BLaER1 (cell line): ENCODE measurements around the gene KIRREL3.

ENCODE experiments used
- H3K27ac ChIP-seq: shearing (Covaris generic); formaldehyde crosslinking; 2 replicates; pipeline ENCODE4 v1.8.1; 2022
- H3K27me3 ChIP-seq: shearing (Covaris generic); formaldehyde crosslinking; 2 replicates; pipeline ENCODE4 v1.8.1; 2022
- H3K36me3 ChIP-seq: shearing (Covaris generic); formaldehyde crosslinking; 2 replicates; pipeline ENCODE4 v1.8.1; 2022
- H3K4me1 ChIP-seq: shearing (Covaris generic); formaldehyde crosslinking; 2 replicates; pipeline ENCODE4 v1.8.1; 2022
- H3K4me2 ChIP-seq: shearing (Covaris generic); formaldehyde crosslinking; 2 replicates; pipeline ENCODE4 v1.8.1; 2022
- H3K4me3 ChIP-seq: shearing (Covaris generic); formaldehyde crosslinking; 2 replicates; pipeline ENCODE4 v1.8.1; 2022
- H3K9ac ChIP-seq: shearing (Covaris generic); formaldehyde crosslinking; 2 replicates; pipeline ENCODE4 v1.8.1; 2022
- H3K9me3 ChIP-seq: shearing (Covaris generic); formaldehyde crosslinking; 2 replicates; pipeline ENCODE4 v1.8.1; 2022
- H4K20me1 ChIP-seq: shearing (Covaris generic); formaldehyde crosslinking; 2 replicates; pipeline ENCODE4 v1.8.1; 2022
- Cebpa-rat ChIP-seq: shearing (Covaris generic); IDR thresholded peaks from 2 replicates; pipeline ENCODE4 v1.8.1; 2022

Gene KIRREL3

GRCh38 chr11:126864934-126865333, 135.6 kb downstream of the KIRREL3 start:
- Histone ChIP-seq H3K27ac (no peak overlapping the region), H3K9me3 (no peaks in the 10 kb centered on the region), H3K4me1 (no peaks in the 10 kb centered on the region), H4K20me1 (no peaks in the 10 kb centered on the region), H3K9ac (no peak overlapping the region), H3K36me3 (no peaks in the 10 kb centered on the region), H3K27me3 (no peaks in the 10 kb centered on the region), H3K4me3 (no peak overlapping the region), H3K4me2 (no peak overlapping the region)
- no peak for TF ChIP-seq Cebpa-rat

GRCh38 chr11:126863294-126863997, 137.1 kb downstream of the KIRREL3 start:
- H3K4me3 ChIP-seq: no peak overlapping the region
- H3K27me3 ChIP-seq: no peaks in the 10 kb centered on the region
- no peak overlapping the region for H3K9ac ChIP-seq
- no peaks in the 10 kb centered on the region for H3K9me3 ChIP-seq
- no peak overlapping the region for H3K4me2 ChIP-seq
- no peak for TF ChIP-seq Cebpa-rat
- H3K4me1 ChIP-seq: no peaks in the 10 kb centered on the region
- H3K27ac ChIP-seq: no peak overlapping the region
- H4K20me1 ChIP-seq: no peaks in the 10 kb centered on the region
- H3K36me3 ChIP-seq: no peaks in the 10 kb centered on the region

GRCh38 chr11:126862664-126863243, 137.8 kb downstream of the KIRREL3 start:
- no peaks in the 10 kb centered on the region for H3K27me3 ChIP-seq
- no peak for TF ChIP-seq Cebpa-rat
- no peaks in the 10 kb centered on the region for H3K4me1 ChIP-seq
- no peak overlapping the region for H3K27ac ChIP-seq
- no peaks in the 10 kb centered on the region for H4K20me1 ChIP-seq
- H3K4me3 ChIP-seq: no peak overlapping the region
- no peaks in the 10 kb centered on the region for H3K9me3 ChIP-seq
- no peak overlapping the region for H3K4me2 ChIP-seq
- no peaks in the 10 kb centered on the region for H3K36me3 ChIP-seq
- H3K9ac ChIP-seq: no peak overlapping the region

- Histone ChIP-seq H3K27ac (no peak overlapping the region), H3K9ac (no peak overlapping the region), H3K4me3 (no peak overlapping the region)
These were observed 138.6 kb downstream of the KIRREL3 start for GRCh38 chr11:126861796-126862459.

GRCh38 chr11:126857860-126858808, 142.4 kb downstream of the KIRREL3 start:
- no peak overlapping the region for H3K4me3 ChIP-seq
- H3K4me1 ChIP-seq: no peaks in the 10 kb centered on the region
- no peaks in the 10 kb centered on the region for H3K27me3 ChIP-seq
- H3K9ac ChIP-seq: no peak overlapping the region
- no peaks in the 10 kb centered on the region for H3K36me3 ChIP-seq
- H3K4me2 ChIP-seq: no peak overlapping the region
- no peak for TF ChIP-seq Cebpa-rat
- H3K9me3 ChIP-seq: no peaks in the 10 kb centered on the region
- no peaks in the 10 kb centered on the region for H4K20me1 ChIP-seq
- no peak overlapping the region for H3K27ac ChIP-seq

More at GRCh38 chr11:126861796-126862459, 138.6 kb downstream of the KIRREL3 start:
- no peak overlapping the region for H3K4me2 ChIP-seq
- no peak for TF ChIP-seq Cebpa-rat
- H3K4me1 ChIP-seq: no peaks in the 10 kb centered on the region
- H3K27me3 ChIP-seq: no peaks in the 10 kb centered on the region
- H3K9me3 ChIP-seq: no peaks in the 10 kb centered on the region
- H4K20me1 ChIP-seq: no peaks in the 10 kb centered on the region
- no peaks in the 10 kb centered on the region for H3K36me3 ChIP-seq

GRCh38 chr11:126855536-126855935, 145.0 kb downstream of the KIRREL3 start:
- H3K9ac ChIP-seq: no peak overlapping the region
- TF ChIP-seq Cebpa-rat: no peak
- no peaks in the 10 kb centered on the region for H3K4me1 ChIP-seq
- H3K27me3 ChIP-seq: no peaks in the 10 kb centered on the region
- H3K36me3 ChIP-seq: no peaks in the 10 kb centered on the region
- H3K27ac ChIP-seq: no peak overlapping the region
- no peaks in the 10 kb centered on the region for H4K20me1 ChIP-seq
- no peak overlapping the region for H3K4me2 ChIP-seq
- no peak overlapping the region for H3K4me3 ChIP-seq
- H3K9me3 ChIP-seq: no peaks in the 10 kb centered on the region

GRCh38 chr11:126853732-126854131, 146.8 kb downstream of the KIRREL3 start:
- Histone ChIP-seq H3K4me2 (no peak overlapping the region), H3K4me1 (no peaks in the 10 kb centered on the region), H3K4me3 (no peak overlapping the region), H4K20me1 (no peaks in the 10 kb centered on the region), H3K27ac (no peak overlapping the region), H3K27me3 (no peaks in the 10 kb centered on the region), H3K36me3 (no peaks in the 10 kb centered on the region), H3K9me3 (no peaks in the 10 kb centered on the region), H3K9ac (no peak overlapping the region)
- TF ChIP-seq Cebpa-rat: no peak

- TF ChIP-seq Cebpa-rat: no peak
- Histone ChIP-seq H3K36me3 (no peaks in the 10 kb centered on the region), H3K27ac (no peak overlapping the region)
These were observed 155.8 kb downstream of the KIRREL3 start for GRCh38 chr11:126844789-126845188.

GRCh38 chr11:126843096-126843495, 157.5 kb downstream of the KIRREL3 start:
- Histone ChIP-seq H3K4me2 (peak overlapping the region; percentile 35), H4K20me1 (no peaks in the 10 kb centered on the region), H3K36me3 (no peaks in the 10 kb centered on the region), H3K9ac (no peak overlapping the region), H3K4me3 (no peak overlapping the region), H3K27ac (no peak overlapping the region), H3K4me1 (peaks cover 29% of the 10 kb centered on the region), H3K27me3 (no peaks in the 10 kb centered on the region), H3K9me3 (peaks cover 7% of the 10 kb centered on the region; the same call in 1 of the 2 replicates)
- TF ChIP-seq Cebpa-rat: no peak

More at GRCh38 chr11:126844789-126845188, 155.8 kb downstream of the KIRREL3 start:
- Histone ChIP-seq H3K9ac (no peak overlapping the region), H3K9me3 (peaks cover 7% of the 10 kb centered on the region; the same call in 1 of the 2 replicates), H3K4me2 (no peak overlapping the region), H3K4me1 (peaks cover 29% of the 10 kb centered on the region), H3K27me3 (no peaks in the 10 kb centered on the region), H3K4me3 (no peak overlapping the region), H4K20me1 (no peaks in the 10 kb centered on the region)
